Stimulated activated CD4-positive, alpha-beta T cell treated with anti-CD3 and anti-CD28 coated beads, Interleukin-4, amount 100 ng/mL, for 24 hours (primary cell): Measurements from ENCODE around the gene OVAAL.

Experiments used
- DNase-seq: peaks from one replicate; pipeline ENCODE4 v3.0.0-alpha.2; 2020

Gene OVAAL

DNA sequence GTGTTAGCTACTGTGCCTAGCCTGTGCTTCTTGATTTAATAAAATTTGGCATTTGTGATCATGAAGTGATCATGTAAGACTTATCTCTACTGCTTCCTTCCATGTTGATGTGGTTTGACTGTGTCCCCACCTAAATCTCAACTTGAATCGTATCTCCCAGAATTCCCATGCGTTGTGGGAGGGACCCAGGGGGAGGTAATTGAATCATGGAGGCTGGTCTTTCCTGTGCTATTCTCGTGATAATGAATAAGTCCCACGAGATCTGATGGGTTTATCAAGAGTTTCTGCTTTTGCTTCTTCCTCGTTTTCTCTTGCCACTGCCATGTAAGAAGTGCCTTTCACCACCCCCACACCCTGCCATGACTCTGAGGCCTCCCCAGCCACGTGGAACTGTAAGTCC, at the start of gene OVAAL:
OVAAL (plus strand) TSS at position 301 of the 400 bp plus-strand sequence.
- DNase-seq = no peak

DNA sequence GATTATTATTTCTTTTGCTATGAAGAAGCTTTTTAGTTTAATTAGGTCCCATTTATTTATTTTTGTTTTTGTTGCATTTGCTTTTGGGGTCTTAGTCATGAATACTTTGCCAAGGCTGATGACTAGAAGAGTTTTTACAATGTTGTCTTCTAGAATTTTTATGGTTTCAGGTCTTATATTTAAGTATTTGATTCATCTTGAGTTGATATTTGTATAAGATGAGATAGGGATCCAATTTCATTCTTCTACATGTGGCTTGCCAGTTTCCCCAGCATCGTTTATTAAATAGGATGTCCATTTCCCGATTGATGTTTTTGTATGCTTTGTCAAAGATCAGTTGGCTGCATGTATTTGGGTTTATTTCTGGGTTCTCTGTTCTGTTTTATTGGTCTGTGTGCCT, 47.9 kb upstream of the OVAAL start:
- DNase-seq = no peak

DNA sequence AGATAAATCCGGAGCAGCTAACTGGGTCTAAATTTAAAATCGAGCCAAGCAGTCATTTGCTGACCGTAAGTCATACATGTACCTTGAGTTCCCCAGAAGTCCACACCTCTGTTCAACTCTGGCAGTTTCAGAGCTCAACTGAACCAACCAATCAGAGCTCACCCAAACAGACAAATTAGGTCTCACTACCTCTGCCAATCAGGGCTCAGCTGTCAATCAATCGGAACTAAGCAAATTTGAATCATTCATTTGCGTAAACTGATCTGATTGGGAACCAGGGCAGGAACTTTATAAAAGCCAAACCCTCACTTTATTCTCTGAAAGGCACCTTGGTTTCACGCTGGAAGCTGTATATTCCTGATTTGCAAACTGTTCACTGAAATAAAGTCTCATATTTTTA, 45.2 kb upstream of the OVAAL start:
- DNase-seq = no peak

DNA sequence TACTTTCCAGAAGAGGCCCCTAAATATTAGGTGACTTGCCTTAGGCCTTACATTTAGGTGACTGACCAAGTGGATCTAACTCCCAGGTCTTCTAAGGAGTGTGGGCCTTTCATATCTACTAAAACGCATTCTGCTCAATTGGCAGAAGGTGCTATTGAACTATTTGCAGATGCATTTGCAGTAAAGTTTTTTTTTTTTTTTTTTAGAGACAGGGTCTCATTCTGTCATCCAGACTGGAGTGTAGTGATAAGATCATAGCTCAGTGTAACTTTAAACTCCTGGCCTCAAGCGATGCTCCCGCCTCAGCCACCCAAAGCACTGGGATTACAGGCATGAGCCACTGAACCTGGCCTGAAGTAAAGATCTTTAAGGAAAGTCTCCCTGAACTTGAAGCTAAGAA, 43.4 kb upstream of the OVAAL start:
- no peak for DNase-seq

DNA sequence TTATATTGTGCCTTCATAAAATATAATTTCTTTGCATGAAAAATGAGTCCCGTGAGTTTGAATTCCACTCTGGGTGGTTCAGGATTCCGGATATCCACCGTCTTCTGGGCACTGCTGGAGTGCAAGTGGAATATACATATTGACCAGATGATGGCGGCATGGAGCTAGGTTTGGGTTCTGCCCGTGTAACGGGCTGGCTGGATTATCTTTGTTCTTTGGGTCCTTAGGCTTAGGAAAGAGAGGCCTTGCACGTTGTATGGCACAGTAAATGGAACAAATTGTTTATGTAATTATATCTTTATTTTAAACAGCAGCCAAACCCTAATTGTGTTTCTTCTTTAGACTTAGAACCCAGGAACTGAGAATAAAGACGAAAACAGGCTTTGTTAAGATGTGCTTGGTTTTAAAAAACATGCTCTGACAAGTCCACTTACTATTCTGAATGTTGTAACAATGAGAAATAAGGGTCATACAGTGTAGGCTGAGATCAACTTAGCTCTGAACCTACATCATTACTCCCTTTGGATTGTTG, 42.8 kb upstream of the OVAAL start:
- DNase-seq = peak; percentile 66

DNA sequence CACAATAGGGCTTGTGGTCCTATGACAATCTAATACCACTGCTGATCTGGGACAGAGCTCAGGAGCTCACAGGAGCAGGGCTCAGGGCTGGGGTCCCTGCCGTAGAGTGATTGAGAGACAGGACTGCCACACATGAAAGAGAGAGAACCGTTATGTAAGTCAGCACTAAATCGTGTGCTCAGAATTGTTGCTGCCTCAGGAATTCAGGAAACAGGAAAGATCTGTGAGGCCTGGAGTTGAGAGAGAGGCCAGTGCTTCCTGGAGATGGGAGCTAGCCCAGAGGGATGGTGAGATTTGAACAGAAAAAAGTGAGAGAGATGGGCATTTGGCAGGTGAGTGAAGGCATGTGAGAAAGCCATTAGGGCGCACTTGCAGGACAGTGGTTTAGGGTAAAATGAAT, 38.9 kb upstream of the OVAAL start:
- no peak for DNase-seq

DNA sequence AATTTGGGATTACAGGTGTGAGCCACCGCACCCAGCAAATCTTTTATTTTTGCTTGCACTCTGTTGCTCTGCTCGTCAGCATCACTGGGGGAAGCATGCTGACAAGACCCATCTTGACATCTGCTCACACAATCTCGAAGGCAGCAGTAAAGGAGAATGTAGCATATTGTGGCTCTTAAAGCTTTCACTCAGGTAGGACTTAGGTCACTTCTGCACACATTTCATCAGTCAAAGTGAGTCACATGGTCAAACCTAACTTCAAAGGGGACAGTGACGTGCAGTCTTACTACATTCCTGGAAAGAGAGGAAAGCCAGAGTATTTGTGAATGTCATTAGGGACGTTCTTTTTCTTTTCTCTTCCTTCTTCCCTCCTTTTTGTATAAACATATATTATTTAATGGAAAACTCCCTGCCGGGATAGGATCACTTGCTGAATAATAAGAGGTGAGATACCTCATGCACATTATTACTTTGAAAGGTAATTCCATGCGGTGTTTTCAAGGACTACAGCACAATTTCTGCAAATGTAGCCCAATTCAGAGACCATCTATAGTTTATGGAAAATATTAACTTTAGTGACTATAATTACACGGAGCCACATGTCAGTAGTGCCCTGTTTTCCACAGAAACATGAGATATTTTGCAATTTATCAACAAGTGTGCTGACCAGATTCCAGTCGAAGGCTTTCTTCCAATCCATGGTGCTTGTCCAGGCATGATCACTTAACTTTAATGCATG, 37.1 kb upstream of the OVAAL start:
- DNase-seq = no peak

DNA sequence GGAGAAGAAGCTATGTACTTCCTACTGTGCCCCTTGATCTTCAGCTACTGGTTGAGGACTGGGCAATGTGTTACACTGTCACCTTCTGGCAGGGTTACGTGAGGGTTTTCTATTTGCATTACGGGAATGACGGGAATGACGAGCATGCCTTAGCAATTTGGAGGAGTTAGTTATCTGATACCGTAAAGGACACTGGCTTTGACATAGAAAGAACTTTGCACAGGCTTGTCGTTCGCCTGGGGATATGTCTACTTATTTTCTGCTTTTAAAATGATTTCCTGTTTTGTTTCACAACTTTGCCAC, 36.6 kb upstream of the OVAAL start:
- DNase-seq = no peak

DNA sequence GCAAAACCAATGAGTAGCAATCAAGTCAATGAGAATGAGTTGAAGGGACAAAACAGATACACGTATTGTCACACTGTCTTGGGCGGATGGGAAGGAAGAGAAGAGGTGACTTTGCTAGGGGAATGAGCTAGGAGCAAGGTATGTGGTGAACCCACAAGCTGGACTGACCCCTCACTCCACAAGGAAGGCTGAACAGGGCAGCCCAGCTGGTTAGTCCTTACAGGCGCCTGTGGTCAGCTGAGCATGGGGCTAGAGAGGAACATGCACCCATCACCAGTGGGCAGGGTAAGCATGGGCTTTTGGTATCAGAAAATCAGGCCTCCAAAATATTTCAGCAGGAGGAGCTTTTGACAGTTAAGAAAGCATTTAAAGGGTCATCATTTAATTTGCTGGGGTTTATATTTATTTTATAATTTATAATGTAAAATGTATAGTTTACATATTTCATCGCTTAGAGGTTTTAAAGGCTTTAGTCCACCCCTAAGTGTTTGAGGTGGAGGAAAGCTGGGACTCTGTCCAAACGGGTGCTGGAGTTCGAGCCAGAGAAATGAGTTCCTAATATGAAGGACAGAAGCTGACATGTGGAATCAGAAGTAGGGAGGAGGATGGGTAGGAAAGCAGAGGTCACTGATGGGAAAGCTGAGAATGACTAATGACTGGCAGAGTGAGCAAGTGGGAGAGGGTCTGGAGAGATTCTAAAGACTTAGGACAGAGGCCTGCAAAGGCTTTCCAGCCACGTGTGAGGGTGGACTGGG, 34.4 kb upstream of the OVAAL start:
- DNase-seq = no peak

DNA sequence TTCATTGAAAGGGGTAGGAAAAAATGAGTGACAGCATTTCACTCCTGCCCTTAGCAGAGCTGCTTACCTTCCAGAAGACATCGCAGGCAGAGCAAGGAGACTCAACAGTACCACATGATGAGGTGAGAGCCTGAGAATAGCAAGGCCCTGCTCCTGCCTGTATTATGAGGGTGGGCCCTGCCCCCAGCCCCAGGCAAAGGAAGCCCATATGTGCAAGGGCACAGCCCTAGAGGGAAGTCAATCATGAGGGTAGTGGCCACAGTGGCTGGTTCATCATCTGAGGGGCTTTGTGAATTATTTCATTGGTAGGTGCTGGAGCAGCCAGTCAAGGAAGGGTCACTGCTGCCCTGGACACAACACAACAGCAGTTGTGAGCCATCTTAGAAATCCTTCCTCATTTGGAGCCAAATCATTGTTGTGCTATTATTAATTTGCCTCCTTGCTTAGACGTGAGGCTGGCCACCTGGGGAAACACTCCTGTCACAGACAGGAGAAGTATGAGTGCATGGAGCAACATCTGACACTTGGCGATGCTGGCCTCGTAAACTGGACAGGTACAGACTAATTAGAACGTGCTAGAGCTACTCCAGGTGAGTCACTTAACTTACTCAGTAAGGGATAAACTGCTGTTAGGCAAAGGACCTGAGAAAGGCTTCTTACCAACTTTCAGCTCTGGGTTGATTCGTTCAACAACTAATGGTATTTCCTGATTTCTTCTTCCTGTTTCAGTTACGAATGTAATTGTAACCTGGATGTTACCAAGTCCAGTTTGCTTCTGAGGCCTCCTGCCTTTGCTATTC, 33.6 kb upstream of the OVAAL start:
- DNase-seq = no peak

DNA sequence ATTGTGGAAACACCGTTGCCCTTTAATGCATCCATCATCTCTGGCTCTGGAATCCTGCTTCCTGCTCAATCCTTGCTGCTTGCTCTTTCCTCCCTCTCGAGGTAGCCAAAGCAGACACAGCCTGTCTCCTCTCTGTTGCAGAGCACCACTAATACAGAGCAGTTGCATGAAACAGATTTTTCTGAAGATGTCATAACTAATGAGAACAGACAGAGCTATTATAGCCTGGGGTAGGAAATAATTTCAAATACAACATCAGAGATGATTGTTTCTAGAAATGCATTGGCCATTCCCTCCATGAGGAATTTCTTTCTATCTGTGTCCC, 33.1 kb upstream of the OVAAL start:
- DNase-seq = no peak

DNA sequence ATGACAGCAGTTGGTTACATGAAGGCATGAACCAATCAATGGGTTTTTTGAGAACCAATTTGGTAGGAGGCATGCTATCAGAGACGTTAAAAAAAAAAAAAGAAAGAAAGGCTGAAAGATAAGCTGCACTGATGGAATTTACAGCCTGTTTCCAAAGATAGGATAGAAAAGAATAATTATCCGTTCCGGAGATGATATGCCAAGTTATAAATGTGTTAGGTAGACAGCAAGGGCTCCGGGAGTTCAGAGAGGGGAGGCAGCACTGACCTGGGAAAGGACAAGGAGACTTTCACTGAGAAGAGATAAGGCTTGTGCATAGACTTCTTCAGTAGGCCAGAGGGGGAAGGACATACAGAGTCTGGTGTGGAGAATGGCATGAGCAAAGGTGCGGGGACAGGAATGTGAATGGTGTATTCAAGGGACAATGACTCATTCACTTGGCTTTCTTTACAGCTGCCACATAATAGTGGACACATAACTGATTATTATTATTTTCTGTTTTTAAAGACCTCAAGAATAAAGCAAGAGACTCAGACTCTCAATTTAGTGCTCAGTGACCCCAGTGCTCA, 31.6 kb upstream of the OVAAL start:
- DNase-seq = no peak

DNA sequence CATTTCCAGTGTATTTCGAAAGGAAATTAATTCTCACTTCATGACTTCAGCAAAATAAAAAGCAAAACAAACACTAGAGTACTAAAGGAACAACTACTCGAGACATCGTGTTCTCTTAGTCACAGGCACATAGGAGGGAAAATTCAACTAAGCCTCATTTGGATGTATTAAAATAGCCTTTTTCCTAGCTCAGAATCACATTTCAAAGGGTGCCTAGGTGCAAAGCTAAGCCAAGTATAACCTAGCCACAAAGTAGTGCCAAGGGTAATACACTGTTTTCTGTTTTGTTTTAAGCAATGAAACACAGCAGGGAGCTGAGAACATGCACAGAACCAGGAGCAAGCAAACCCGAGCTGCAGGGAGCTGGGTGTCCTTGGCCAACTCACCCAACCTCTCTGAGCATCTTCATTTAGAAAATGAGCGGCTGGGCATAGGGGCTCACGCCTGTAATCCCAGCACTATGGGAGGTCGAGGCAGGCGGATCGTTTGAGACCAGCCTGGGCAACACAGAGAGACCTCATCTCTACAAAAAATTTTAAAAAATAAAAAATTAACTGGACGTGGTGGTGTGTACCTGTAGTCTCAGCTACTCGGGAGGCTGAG, 29.8 kb upstream of the OVAAL start:
- DNase-seq = no peak

DNA sequence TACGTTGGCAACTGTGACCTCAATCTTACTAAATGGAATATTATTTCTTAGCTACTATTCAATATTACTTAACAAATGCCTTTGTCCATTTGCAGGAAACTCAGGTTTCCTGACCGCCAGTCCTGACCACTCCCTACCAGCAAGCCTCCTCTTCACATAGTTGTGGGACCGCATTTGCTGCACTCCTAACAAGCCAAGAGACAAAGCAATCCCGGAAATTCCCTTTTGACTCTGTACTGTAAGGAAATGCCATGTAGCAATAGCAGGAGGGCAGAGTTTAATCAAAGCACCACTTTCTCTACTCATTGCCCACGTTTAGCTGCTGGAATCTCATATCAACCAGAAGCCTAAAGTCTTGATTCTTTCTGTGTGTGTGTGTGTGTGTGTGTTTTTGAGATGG, 28.3 kb upstream of the OVAAL start:
- DNase-seq = no peak

DNA sequence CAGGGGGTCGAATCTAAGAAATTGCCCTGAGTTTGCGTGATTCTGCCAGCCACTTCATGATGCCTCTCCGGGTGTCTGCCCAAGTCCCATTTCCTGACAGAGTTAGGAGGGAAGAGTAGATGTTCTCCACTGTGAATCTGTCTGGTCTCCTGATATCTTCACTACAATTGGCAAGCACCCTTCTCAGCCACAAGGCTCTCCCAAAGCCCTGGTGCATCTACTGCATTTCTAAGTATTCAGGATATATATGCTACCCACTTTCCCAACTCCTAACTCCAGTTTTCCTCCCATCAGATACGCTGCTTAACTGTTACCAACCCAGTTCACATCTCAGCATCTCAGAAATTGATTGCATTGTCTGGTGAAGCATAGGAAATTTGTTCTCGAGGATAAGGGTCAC, 25.9 kb upstream of the OVAAL start:
- no peak for DNase-seq

DNA sequence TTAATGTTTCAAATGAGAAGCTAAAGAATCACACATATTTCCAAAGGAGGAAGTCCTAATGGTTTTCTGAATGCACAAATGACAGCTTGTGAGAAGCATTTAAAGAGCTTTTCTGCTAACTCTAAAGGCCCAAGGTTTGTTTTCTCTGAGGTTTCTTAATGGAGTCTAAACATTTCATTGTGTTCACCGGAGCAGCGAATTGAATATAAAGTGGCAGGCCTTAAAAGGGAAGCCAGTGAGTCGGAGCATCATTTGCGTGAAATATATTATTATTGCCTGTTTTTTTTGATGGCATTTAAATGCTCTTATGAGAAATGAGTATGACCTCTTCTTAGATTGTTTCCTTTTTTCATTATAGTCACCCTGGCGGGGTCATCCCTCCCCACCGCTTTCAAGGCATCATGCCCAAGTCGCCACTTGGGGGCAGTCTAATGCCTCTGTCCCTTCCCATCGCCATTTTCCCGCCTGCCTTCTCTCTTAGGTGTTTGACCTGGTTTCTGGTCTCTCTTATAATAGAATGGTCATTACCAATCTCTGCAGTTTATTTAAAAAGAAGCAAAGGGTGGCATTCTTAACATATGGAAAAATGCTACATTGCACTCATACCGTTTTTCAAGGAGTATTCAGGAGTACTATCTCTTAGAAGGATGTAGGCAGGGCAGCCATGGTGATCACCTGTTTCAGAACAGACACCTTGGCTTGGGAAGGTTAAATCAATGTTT, 25.3 kb upstream of the OVAAL start:
- DNase-seq = peak; percentile 74

DNA sequence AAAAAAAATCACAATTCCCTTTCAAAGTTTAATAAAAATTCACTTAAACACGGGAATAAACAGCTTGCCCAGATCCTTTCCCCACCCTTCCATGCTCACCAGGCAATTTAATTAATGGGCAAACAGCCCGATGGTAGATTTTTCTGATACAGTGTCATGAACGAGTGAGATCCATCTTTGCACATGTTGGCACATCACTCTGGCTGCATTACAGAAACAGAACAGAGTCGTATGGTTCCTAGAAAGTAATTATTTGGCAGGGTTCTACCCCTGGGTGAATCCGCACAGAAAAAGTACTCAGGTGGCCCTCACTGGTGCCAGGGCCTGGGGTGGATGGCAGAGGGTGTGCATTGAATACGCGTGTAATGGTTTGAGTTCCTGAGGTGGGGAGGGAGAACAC, 24.6 kb upstream of the OVAAL start:
- no peak for DNase-seq

DNA sequence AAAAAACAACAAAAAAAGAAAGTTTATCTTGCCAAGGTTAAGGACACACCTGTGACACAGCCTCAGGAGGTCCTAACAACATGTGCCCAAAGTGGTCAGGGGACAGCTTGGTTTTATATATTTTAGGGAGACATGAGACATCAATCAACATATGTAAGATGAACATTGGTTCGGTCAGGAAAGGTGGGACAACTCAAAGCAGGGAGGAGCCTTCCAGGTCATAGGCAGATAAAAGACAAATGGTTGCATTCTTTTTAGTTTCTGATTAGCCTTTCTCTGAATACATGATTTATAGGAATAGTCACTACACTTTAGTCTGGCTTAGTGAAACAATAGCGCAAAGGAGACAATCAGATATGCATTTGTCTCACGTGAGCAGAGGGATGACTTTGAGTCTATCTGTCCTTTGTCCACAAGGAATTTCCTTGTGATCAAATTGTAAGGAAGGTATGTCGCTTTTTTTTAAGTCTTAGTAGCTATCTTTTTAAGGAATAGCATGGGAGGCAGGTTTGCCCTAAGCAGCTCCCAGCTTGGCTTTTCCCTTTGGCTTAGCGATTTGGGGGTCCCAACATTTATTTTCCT, 23.3 kb upstream of the OVAAL start:
- DNase-seq = no peak

DNA sequence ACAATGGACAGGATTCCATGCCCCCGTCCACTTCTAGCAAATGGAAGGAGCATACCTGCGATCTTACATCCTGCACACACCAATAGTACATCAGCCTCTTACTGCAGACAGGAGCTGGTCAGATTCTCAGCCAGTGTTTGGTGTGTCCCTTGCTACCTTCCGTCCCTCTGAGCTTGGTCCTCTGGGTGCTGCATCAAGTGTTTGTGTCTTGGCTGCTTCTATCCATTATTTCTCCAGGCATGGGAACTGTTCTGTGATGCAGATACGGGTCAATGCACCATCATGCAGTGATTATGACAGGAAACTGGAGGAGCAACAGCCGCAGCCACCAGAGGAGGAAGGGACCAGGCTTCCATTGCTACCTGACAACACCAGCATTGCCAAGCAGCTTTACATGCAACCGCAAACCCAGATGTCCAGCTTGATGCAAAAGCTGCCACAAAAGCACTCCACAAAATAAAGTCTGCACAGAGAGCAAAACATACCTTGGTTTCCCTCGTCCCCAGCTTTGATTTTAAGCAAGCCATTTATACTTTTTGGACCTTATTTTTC, 21.9 kb upstream of the OVAAL start:
- DNase-seq = no peak

DNA sequence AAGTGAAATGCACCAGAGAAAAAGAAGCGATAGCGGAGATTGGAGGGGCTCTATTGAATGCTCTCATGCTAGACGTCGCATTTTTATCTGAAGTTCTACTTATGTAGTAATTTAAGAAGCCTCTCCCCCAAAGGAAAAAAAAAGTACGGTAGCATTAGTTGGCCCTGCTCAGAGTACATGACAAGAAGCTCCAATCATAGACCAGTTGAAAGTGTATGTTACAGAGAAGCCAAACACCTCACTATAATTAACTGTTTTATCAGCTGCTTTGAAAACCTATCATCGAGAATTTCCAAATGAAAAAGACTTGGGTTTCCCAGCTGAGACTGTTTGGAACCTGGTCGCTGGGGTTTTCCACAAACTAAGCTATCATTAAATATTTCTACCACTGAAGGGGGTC, 19.6 kb upstream of the OVAAL start:
- DNase-seq = no peak

DNA sequence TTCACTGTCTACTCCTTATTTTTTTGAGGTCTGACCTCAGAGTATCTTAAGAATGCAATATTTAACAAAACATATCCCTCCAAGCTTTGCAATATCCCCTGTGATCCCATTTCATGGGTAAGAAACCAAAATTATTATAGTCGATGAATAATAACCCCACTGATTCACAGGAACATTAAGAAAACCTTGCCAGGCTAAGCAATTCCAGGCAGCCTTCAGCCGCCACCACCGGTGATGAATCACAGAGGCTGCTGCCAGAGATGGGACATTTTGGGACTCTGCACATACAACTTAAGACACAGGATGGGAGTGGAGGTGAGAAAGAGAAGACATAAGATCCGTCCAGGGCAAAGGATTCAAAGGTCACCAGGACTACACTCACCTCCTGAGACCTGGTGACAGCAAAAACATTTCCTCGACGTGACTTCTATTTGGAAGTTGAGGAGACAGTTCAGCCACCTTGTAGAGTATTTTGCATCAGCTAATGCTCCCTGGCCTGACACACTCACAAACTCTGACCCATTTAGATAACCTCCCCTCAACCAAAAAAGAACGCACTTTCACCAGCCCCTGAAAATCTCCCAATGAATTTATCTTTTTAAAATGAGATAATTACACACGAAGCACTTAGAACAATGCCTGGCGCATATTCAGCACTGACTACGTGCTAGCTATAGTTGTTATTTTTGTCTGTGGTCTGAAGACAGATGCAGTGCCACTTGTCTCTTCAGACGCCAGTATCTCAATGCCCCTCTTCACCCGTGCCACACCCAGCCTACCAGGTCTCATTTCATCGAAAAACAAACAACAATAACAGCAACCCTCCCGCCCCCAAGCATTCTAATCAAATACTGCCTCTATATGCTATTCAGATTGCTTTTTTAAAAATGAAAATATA, 17.8 kb upstream of the OVAAL start:
- DNase-seq = no peak
